GM12878 (cell line): ENCODE data around the gene GAPT.

Experiments used
- ASH2L ChIP-seq: fragments of 300-600, 200-600 bp; sonication (generic); IDR thresholded peaks from 2 replicates; pipeline ENCODE4 v1.6.1; 2017; ENCODE audit warnings: low read depth, mild to moderate bottlenecking, borderline replicate concordance
- ATF7 ChIP-seq: fragments of 450-650 bp; IDR thresholded peaks from 2 replicates; pipeline ENCODE4 v1.6.1; 2016; ENCODE audit warnings: low read depth, mild to moderate bottlenecking
- CTCF ChIP-seq, 3 experiments: IDR thresholded peaks in 2 of 3; conservative IDR thresholded peaks in 1 of 3; 2 replicates each; pipeline ENCODE4 v1.5.1; 2011; ENCODE audit warnings: low read depth in 3 of 3, low read length in 3 of 3, mild to moderate bottlenecking in 3 of 3, control low read depth in 2 of 3, moderate library complexity in 2 of 3, inconsistent platforms in 1 of 3, mixed read lengths in 1 of 3; ENCODE audit not compliant: control insufficient read depth in 2 of 3, insufficient read depth in 1 of 3; ENCODE audit errors: extremely low read depth in 1 of 3
- IRF3 ChIP-seq: fragments of 450-650 bp; IDR thresholded peaks from 2 replicates; pipeline ENCODE4 v1.6.1; 2014; ENCODE audit warnings: mild to moderate bottlenecking
- PML ChIP-seq: IDR thresholded peaks from 2 replicates; pipeline ENCODE4 v1.6.1; 2012; ENCODE audit warnings: low read length, inconsistent platforms
- POLR2A ChIP-seq: IDR thresholded peaks from 2 replicates; pipeline ENCODE4 v1.6.1; 2011; ENCODE audit warnings: low read depth, mild to moderate bottlenecking, low read length
- RELA ChIP-seq: fragments of 450-650 bp; IDR thresholded peaks from 2 replicates; pipeline ENCODE4 v1.8.0; 2014; ENCODE audit warnings: borderline replicate concordance; ENCODE audit not compliant: partially characterized antibody
- SMARCA5 ChIP-seq: fragments of 450-650 bp; IDR thresholded peaks from 2 replicates; pipeline ENCODE4 v1.6.1; 2017; ENCODE audit warnings: mild to moderate bottlenecking
- SMC3 ChIP-seq: IDR thresholded peaks from 2 replicates; pipeline ENCODE4 v1.6.1; 2011; ENCODE audit warnings: low read length, improper control_type of control experiment, borderline replicate concordance
- SP1 ChIP-seq: IDR thresholded peaks from one replicate; pipeline ENCODE4 v1.6.1; 2011; ENCODE audit warnings: low read depth, low read length

GRCh38 chr5:58456486-58456885 is 34.7 kb upstream of the GAPT start:
- TF ChIP-seq ATF7 (no peak), IRF3 (no peak), SMC3 (no peak), SMARCA5 (no peak), POLR2A (no peak), RELA (no peak), ASH2L (no peak), SP1 (no peak), PML (no peak), CTCF (IDR thresholded peaks at IDR 0.05 in 2 of 3, conservative IDR thresholded peaks at IDR 0.05 in 1 of 3; ENCODE audit: control insufficient read depth in 2 of 3, extremely low read depth in 1 of 3, insufficient read depth in 1 of 3, low read depth in 3 of 3, low read length in 3 of 3) (no peak)
